A549 (cell line): ENCODE measurements around the gene ACKR1.

ENCODE experiments used
- SMC3 ChIP-seq: fragments of >200 bp; sonication (Bioruptor Twin); formaldehyde crosslinking; IDR thresholded peaks from 3 replicates; pipeline ENCODE4 v1.6.1; 2018; ENCODE audit warnings: inconsistent platforms
- ZFP36 ChIP-seq: fragments of 450-650 bp; IDR thresholded peaks from 2 replicates; pipeline ENCODE4 v1.6.1; 2014; ENCODE audit warnings: borderline replicate concordance; ENCODE audit not compliant: partially characterized antibody

DNA sequence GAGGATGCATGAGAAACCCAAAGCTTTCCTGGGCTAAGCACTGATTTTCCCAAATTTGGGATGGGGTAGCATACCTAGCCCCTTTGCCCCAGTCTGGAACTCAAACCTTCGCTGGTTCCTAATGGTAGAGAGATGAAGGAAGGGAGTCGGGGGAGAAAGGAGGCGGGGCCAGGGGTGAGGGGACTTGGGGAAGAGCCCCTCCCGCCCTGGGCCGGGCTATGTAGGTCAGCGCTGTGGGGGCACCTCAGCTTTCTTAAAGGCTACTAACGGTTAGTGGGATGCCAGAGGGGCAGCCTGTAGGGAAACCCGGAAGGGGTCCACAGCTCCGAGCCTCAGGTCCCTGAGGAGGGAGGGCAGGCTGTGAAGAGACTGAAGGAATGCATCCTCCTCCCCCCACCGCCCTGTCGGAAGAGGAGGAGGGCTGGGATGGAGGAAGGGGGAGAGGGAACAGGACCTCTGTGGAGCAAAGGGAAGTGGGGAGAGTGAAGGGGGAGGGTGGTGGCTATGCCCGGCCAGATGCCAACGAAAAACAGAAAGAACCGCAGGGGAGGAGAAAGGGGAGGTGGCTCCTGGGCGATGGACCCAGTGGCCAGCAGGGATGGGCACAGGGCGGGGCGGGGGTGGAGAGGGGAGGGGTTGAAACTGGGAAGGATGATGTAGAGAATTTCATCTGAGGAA lies 31.9 kb upstream of the ACKR1 start:
- TF ChIP-seq SMC3 = no peak
- TF ChIP-seq ZFP36 = no peak
